Rectal smooth muscle tissue (tissue), 1 donor: ENCODE measurements around the gene CKB.

Experiments
- H3K27ac ChIP-seq: one replicate; pipeline ENCODE4 v1.7.0; 2013; ENCODE audit warnings: low read depth, low read length, inconsistent platforms
- H3K27me3 ChIP-seq: one replicate; pipeline ENCODE4 v1.7.0; 2013; ENCODE audit warnings: low read length; ENCODE audit not compliant: control insufficient read depth, insufficient read depth
- H3K36me3 ChIP-seq: one replicate; pipeline ENCODE4 v1.7.0; 2013; ENCODE audit warnings: low read length; ENCODE audit not compliant: control insufficient read depth, insufficient read depth
- H3K4me1 ChIP-seq: one replicate; pipeline ENCODE4 v1.7.0; 2013; ENCODE audit warnings: low read length; ENCODE audit not compliant: control insufficient read depth, insufficient read depth
- H3K4me3 ChIP-seq: one replicate; pipeline ENCODE4 v1.7.0; 2013; ENCODE audit warnings: low read length
- H3K9ac ChIP-seq: one replicate; pipeline ENCODE4 v1.7.0; 2013; ENCODE audit warnings: low read length

The CKB gene

DNA sequence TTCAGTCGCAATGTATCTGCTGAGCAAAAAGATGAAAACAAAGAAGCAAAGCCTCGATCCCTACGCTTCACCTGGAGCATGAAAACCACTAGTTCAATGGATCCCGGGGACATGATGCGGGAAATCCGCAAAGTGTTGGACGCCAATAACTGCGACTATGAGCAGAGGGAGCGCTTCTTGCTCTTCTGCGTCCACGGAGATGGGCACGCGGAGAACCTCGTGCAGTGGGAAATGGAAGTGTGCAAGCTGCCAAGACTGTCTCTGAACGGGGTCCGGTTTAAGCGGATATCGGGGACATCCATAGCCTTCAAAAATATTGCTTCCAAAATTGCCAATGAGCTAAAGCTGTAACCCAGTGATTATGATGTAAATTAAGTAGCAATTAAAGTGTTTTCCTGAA, 19.8 kb downstream of the CKB start:
- Histone ChIP-seq H3K27ac (no peak overlapping the region), H3K9ac (no peak overlapping the region), H3K4me3 (no peak overlapping the region), H3K27me3 (no peaks in the 10 kb centered on the region), H3K36me3 (peaks cover 16% of the 10 kb centered on the region), H3K4me1 (peaks cover 4% of the 10 kb centered on the region)

DNA sequence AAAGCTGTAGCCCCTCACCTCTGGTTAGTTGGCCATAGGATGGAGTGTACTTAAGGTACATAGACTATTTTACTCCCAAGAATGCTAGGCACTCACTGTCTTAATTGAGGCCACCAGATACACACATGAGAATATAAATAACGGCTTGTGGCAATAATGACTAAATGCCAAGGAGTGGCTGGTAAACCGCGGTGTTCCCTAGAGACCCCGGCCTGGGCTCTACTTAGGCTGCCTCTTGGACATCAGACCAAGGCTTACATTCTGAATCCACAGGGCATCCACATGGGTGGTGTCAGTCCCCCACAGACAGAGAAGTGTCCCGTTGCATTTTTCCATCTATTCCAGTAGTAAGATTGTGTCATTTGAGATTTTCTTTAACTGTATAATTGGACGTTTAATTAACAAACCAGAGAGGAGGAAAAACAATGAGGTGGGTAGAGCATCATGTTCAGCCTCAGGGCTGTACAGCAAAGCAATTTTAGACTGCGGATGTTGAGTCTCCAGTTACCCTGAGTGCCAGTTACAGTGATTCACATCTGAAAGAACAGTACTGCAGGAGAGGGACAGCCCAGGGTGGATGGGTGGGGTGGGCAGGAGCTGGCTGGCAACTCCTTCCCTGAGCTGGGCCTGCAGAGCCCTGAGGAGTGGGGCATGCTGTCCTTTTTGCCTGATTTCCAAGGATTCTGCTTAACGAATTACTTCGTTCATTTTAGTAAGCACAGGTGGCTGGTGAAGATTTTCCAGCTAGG, 20.5 kb downstream of the CKB start:
- Histone ChIP-seq H3K9ac (no peak overlapping the region), H3K36me3 (peaks cover 16% of the 10 kb centered on the region), H3K4me1 (peaks cover 4% of the 10 kb centered on the region), H3K4me3 (no peak overlapping the region), H3K27ac (no peak overlapping the region), H3K27me3 (no peaks in the 10 kb centered on the region)

DNA sequence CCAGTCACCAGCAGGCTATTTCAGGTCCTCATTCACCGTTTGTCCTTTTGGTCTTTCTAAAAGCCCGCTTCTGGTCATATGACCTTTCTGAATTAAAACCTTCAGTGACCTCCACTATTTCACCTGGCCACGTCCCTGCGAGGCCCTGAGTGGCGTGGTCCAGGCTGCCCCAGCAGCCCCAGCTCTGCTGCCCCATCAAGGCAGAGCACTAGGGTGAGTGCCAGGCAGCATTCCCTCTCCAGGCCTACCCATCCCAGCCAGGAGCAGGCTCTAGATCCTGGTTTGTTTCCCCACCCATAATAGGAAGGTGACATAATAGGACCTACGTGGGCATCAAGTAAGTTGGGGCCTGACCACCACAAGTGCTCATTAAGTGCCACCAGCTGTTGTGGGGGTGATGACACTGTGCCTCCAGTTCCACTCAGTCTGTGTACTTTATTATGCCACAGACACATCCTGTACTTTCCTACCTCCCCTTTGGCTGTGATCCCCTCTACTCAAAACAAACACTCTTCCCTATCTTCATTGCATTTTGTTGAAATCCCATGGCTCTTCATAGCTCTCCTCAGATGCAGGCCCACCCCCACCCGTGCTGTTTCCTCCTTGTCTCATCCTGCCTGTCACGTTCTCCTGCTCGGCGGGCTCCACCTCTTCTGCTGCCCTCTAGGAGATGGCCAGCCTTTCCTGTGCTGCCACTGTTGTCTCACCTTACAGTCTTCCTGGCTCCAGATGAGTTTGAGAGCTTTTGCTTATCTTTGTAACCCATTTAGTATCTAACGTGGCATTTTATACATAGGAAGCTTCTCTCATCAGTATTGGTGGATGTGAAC, 21.4 kb downstream of the CKB start:
- no peak overlapping the region for H3K27ac ChIP-seq
- peaks cover 16% of the 10 kb centered on the region for H3K36me3 ChIP-seq
- H3K9ac ChIP-seq, result no peak overlapping the region
- H3K27me3 ChIP-seq, result no peaks in the 10 kb centered on the region
- peaks cover 4% of the 10 kb centered on the region for H3K4me1 ChIP-seq
- no peak overlapping the region for H3K4me3 ChIP-seq

DNA sequence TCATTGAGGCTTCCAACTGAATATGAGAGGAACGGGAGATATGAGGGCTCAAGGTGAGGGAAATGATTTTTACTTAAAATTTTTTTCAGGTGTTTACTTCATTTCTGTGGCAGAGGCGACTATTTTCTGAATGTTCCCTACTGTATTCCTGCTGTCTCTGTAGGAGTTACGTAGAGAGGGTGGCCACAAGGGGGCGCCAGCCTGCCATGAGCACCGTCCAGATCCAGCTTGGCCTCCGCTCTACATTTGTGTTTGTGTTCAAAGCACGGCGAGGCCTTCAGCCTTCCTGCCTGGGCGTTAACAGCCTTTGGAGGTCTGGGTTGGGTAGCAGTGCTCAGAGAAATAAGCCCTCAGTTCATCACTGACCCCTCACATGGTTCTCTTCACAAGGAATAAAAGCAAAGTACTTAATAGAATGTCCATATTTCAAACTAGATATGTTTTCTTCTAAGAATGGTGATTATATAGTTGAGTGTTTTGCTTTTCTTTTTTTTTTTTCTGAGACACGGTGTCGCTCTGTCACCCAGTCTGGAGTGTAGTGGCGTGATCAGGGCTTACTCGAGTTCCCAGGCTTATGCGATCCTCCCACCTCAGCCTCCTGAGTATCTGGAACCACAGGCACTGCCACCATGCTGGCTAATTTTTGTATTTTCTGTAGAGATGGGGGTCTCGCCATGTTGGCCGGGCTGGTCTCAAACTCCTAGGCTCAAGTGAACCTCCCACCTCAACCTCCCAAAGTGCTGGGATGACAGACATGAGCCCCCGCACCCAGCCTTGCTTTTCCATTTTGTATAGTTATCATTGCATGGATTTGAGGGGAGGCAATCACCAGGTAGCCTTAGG, 22.3 kb downstream of the CKB start:
- Histone ChIP-seq H3K27ac (peak overlapping the region; percentile 57), H3K9ac (no peak overlapping the region), H3K27me3 (no peaks in the 10 kb centered on the region), H3K4me1 (peaks cover 4% of the 10 kb centered on the region), H3K36me3 (peaks cover 18% of the 10 kb centered on the region), H3K4me3 (no peak overlapping the region)

DNA sequence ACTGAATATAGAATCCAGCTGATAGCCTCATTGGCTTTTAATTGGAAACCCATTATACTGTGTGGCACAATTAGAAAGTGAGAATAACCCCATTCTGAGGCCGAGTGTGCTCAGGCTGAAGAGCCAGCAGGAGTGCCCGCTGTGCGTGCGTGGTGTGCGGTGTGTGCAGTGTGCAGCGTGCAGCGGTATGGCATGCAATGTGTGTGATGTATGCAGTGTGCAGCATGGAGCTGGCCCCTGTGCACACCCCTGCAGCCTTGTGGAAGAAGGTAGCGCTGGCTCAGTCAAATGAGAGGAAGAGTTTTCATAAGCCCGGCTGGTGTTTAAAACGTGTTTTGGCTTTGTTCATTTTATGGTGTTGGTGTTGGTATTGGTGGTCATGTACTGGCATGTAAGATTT, 22.9 kb downstream of the CKB start:
- Histone ChIP-seq H3K36me3 (peaks cover 12% of the 10 kb centered on the region), H3K4me3 (no peak overlapping the region), H3K27me3 (no peaks in the 10 kb centered on the region), H3K4me1 (peaks cover 4% of the 10 kb centered on the region), H3K27ac (no peak overlapping the region), H3K9ac (no peak overlapping the region)

DNA sequence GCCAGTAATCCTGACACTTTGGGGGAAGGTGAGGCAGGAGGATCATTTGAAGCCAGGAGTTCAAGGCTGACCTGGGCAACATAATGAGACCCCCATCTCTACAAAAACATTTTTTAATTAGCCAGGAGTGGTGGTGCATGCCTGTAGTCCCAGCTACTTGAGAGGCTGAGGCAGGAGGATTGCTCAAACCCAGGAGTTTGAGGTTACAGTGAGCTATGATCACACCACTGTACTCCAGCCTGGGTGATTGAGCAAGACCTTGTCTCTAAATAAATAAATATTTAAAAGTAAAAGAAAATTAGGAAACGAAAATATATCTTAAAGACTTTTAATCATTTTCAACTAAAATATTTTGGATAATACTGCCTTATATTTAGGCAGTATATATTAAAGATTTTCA, 25.9 kb downstream of the CKB start:
- no peak overlapping the region for H3K27ac ChIP-seq
- H3K9ac ChIP-seq, result no peak overlapping the region
- peaks cover 8% of the 10 kb centered on the region for H3K36me3 ChIP-seq
- H3K4me1 ChIP-seq, result peaks cover 4% of the 10 kb centered on the region
- H3K4me3 ChIP-seq, result no peak overlapping the region
- H3K27me3 ChIP-seq, result no peaks in the 10 kb centered on the region

DNA sequence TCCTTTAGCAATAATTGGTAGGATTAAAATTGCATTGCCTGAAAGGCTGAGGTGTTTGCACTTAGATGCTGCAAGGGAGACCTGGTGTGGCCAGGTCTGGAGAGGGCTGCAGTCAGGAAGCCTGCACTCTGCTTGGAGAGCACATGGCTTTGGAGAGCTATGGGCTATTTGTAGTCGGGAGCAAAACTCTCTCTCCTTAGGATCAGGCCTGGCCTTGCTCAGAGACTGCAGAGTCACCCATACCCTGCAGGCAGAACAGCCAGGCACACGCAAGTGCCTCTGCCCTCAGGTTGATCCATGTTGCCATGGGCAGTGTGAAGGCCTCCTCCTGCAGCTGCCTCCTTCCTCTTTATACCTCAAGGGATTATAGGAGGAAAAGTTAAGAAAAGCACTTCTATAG, 26.8 kb downstream of the CKB start:
- H3K36me3 ChIP-seq, result peaks cover 12% of the 10 kb centered on the region
- peaks cover 4% of the 10 kb centered on the region for H3K4me1 ChIP-seq
- no peak overlapping the region for H3K9ac ChIP-seq
- no peaks in the 10 kb centered on the region for H3K27me3 ChIP-seq
- no peak overlapping the region for H3K27ac ChIP-seq
- no peak overlapping the region for H3K4me3 ChIP-seq

DNA sequence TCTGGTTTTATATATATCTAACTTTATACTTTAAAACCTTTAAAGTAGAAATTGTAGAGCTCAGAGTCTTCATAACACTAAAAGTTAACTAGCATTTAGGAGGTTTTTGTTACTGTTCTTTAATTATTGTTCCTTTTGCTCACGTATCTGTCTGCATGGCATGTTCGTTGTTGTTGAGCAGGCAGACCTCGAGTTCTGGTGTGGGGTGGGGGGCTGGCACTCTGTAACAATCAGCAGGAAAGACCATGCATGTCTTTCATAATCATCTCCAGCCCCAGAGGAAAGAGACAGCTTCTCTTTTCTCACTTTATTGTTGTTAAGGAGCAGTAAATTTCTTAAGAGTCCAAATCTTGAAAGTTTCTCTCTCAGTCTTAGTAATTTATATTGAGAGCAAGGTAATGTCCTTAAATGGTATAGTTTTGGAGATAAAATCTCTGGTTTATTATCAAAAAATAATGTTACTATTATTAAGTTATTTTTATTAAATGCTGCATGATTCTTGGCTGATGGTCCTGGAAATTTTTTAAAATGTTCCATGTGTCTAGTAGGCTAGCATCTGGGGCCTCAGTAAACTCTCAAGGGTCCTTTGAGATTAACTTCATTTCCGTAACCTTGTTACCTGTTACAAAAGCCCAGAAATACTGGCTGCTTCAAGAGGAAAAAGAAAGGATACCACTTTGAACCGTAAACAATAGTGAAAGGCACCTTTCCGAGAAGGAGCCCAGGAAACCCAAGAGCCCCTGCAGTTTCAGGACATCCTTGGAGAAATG, 30.3 kb downstream of the CKB start:
- no peak overlapping the region for H3K4me3 ChIP-seq
- no peaks in the 10 kb centered on the region for H3K4me1 ChIP-seq
- no peaks in the 10 kb centered on the region for H3K27me3 ChIP-seq
- H3K36me3 ChIP-seq, result peaks cover 19% of the 10 kb centered on the region
- no peak overlapping the region for H3K9ac ChIP-seq
- no peak overlapping the region for H3K27ac ChIP-seq

DNA sequence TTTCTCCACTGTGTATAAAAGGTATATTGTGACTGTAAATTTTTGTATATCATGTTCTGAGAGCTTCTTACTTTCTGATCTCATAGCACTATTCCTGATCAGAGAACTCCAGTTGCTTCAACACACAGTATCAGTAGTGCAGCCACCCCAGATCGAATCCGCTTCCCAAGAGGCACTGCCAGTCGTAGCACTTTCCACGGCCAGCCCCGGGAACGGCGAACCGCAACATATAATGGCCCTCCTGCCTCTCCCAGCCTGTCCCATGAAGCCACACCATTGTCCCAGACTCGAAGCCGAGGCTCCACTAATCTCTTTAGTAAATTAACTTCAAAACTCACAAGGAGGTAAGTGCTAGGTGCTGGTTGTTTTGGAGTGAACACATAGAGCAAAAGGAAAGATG, 30.9 kb downstream of the CKB start:
- Histone ChIP-seq H3K27me3 (no peaks in the 10 kb centered on the region), H3K4me1 (no peaks in the 10 kb centered on the region), H3K27ac (no peak overlapping the region), H3K36me3 (peaks cover 19% of the 10 kb centered on the region), H3K4me3 (no peak overlapping the region), H3K9ac (no peak overlapping the region)

DNA sequence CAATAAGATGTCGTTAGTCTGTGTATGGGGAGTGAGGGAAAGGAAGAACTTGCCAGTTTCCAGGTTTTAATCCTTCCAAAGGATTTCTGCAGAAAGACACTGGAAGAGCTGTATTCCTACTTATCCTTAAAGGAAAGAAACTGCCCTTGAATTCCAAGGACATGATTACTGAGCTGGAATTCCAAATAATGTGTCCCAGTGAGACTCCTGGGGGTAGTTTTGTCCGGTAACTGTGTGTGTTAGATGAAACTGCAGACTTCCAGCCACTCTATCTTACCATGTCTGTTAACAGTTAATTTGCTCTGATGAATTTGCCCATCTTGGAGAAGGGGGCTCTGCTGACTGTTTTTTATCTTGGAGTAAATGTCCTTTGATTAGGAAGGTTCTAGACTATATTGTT, 33.0 kb downstream of the CKB start:
- Histone ChIP-seq H3K27me3 (no peaks in the 10 kb centered on the region), H3K9ac (no peak overlapping the region), H3K27ac (no peak overlapping the region), H3K4me1 (no peaks in the 10 kb centered on the region), H3K36me3 (peaks cover 15% of the 10 kb centered on the region), H3K4me3 (no peak overlapping the region)

DNA sequence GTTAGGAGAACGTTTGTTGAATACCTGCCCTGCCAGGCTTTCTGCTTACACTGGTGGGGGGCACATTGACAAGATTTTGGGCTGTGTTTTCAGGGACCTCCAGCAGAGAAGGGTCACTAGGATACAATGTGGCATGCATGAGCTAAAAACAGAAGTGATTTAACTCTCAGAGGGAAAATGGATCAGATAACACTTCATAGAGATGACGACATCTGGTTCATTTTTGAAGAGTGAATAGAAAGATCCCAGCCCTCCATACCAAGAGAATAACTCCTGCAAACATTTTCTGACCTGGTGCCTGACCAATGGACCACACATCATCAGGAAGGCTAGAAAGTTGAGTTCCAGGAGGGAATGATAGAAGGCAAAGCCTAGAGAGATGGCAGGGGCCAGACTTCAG, 33.7 kb downstream of the CKB start:
- no peak overlapping the region for H3K4me3 ChIP-seq
- peaks cover 15% of the 10 kb centered on the region for H3K36me3 ChIP-seq
- H3K27me3 ChIP-seq, result no peaks in the 10 kb centered on the region
- H3K9ac ChIP-seq, result no peak overlapping the region
- no peaks in the 10 kb centered on the region for H3K4me1 ChIP-seq
- no peak overlapping the region for H3K27ac ChIP-seq

DNA sequence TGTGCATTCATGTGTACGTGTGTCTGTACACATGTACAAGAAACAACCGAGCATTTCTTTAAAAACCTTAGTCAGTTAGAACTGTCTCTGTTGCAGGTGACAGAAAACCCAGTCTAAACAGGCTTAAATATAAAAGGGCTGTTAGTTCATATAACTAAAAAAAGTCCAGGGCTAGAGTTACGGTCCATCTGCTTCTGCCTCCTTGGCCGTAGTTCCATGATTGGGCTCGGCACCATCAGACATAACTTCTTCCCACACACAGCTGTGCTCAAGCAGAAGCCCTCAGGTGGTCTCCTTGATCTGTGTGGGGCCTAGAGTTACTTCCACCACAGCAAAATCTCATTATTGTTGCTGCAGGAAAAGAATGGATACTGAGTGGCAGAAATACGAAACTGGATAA, 34.6 kb downstream of the CKB start:
- Histone ChIP-seq H3K27me3 (no peaks in the 10 kb centered on the region), H3K4me3 (no peak overlapping the region), H3K36me3 (peaks cover 15% of the 10 kb centered on the region), H3K27ac (no peak overlapping the region), H3K9ac (no peak overlapping the region), H3K4me1 (no peaks in the 10 kb centered on the region)
